Measurements from ENCODE around the gene BEND6.
"Not testable (repeated sequence)": the region's sequence is repeated elsewhere in the genome, so short reads cannot be mapped to it uniquely, and the experiment has no call there.

Gene BEND6

GRCh38 chr6:56984884-56985283 is 30.0 kb downstream of the BEND6 start:
- no peak overlapping the region for H3K27ac ChIP-seq (ENCODE audit: low read depth, low read length)
- no peaks in the 10 kb centered on the region for H3K9me3 ChIP-seq (ENCODE audit: control insufficient read depth, insufficient read depth, low read length)

GRCh38 chr6:56986611-56987010 is 31.7 kb downstream of the BEND6 start:
- Histone ChIP-seq H3K4me1 (ENCODE audit: control insufficient read depth, insufficient read depth, low read length) (no peaks in the 10 kb centered on the region), H3K9me3 (ENCODE audit: control insufficient read depth, insufficient read depth, low read length) (no peaks in the 10 kb centered on the region), H3K36me3 (ENCODE audit: control insufficient read depth, insufficient read depth, low read length) (no peaks in the 10 kb centered on the region), H3K27ac (ENCODE audit: low read depth, low read length) (no peak overlapping the region), H3K4me3 (ENCODE audit: low read depth, low read length) (no peak overlapping the region), H3K27me3 (ENCODE audit: control insufficient read depth, insufficient read depth, low read length) (no peaks in the 10 kb centered on the region), H3K9ac (ENCODE audit: low read depth, low read length) (no peak overlapping the region)

More at GRCh38 chr6:56984884-56985283, 30.0 kb downstream of the BEND6 start:
- Histone ChIP-seq H3K4me3 (ENCODE audit: low read depth, low read length) (no peak overlapping the region), H3K4me1 (ENCODE audit: control insufficient read depth, insufficient read depth, low read length) (no peaks in the 10 kb centered on the region), H3K9ac (ENCODE audit: low read depth, low read length) (no peak overlapping the region), H3K27me3 (ENCODE audit: control insufficient read depth, insufficient read depth, low read length) (no peaks in the 10 kb centered on the region), H3K36me3 (ENCODE audit: control insufficient read depth, insufficient read depth, low read length) (no peaks in the 10 kb centered on the region)

GRCh38 chr6:56988145-56988544 is 33.2 kb downstream of the BEND6 start:
- no peak overlapping the region for H3K9ac ChIP-seq (ENCODE audit: low read depth, low read length)
- H3K4me3 ChIP-seq (ENCODE audit: low read depth, low read length): no peak overlapping the region
- no peaks in the 10 kb centered on the region for H3K36me3 ChIP-seq (ENCODE audit: control insufficient read depth, insufficient read depth, low read length)
- H3K27me3 ChIP-seq (ENCODE audit: control insufficient read depth, insufficient read depth, low read length): no peaks in the 10 kb centered on the region
- no peaks in the 10 kb centered on the region for H3K9me3 ChIP-seq (ENCODE audit: control insufficient read depth, insufficient read depth, low read length)
- no peaks in the 10 kb centered on the region for H3K4me1 ChIP-seq (ENCODE audit: control insufficient read depth, insufficient read depth, low read length)
- no peak overlapping the region for H3K27ac ChIP-seq (ENCODE audit: low read depth, low read length)

GRCh38 chr6:56992036-56992435 is 37.1 kb downstream of the BEND6 start:
- no peaks in the 10 kb centered on the region for H3K9me3 ChIP-seq (ENCODE audit: control insufficient read depth, insufficient read depth, low read length)
- no peaks in the 10 kb centered on the region for H3K27me3 ChIP-seq (ENCODE audit: control insufficient read depth, insufficient read depth, low read length)
- no peak overlapping the region for H3K27ac ChIP-seq (ENCODE audit: low read depth, low read length)
- no peaks in the 10 kb centered on the region for H3K4me1 ChIP-seq (ENCODE audit: control insufficient read depth, insufficient read depth, low read length)
- H3K36me3 ChIP-seq (ENCODE audit: control insufficient read depth, insufficient read depth, low read length): no peaks in the 10 kb centered on the region
- no peak overlapping the region for H3K9ac ChIP-seq (ENCODE audit: low read depth, low read length)
- H3K4me3 ChIP-seq (ENCODE audit: low read depth, low read length): no peak overlapping the region

GRCh38 chr6:56992703-56993102 is 37.8 kb downstream of the BEND6 start:
- H3K27me3 ChIP-seq (ENCODE audit: control insufficient read depth, insufficient read depth, low read length): no peaks in the 10 kb centered on the region
- H3K36me3 ChIP-seq (ENCODE audit: control insufficient read depth, insufficient read depth, low read length): no peaks in the 10 kb centered on the region
- no peak overlapping the region for H3K9ac ChIP-seq (ENCODE audit: low read depth, low read length)
- no peaks in the 10 kb centered on the region for H3K9me3 ChIP-seq (ENCODE audit: control insufficient read depth, insufficient read depth, low read length)
- no peak overlapping the region for H3K27ac ChIP-seq (ENCODE audit: low read depth, low read length)
- no peaks in the 10 kb centered on the region for H3K4me1 ChIP-seq (ENCODE audit: control insufficient read depth, insufficient read depth, low read length)
- H3K4me3 ChIP-seq (ENCODE audit: low read depth, low read length): no peak overlapping the region

GRCh38 chr6:56995347-56995902 is 40.5 kb downstream of the BEND6 start:
- no peaks in the 10 kb centered on the region for H3K36me3 ChIP-seq (ENCODE audit: control insufficient read depth, insufficient read depth, low read length)
- H3K27ac ChIP-seq (ENCODE audit: low read depth, low read length): no peak overlapping the region
- H3K4me3 ChIP-seq (ENCODE audit: low read depth, low read length): no peak overlapping the region
- H3K27me3 ChIP-seq (ENCODE audit: control insufficient read depth, insufficient read depth, low read length): no peaks in the 10 kb centered on the region
- H3K9ac ChIP-seq (ENCODE audit: low read depth, low read length): no peak overlapping the region
- H3K4me1 ChIP-seq (ENCODE audit: control insufficient read depth, insufficient read depth, low read length): no peaks in the 10 kb centered on the region
- peaks cover 9% of the 10 kb centered on the region for H3K9me3 ChIP-seq (ENCODE audit: control insufficient read depth, insufficient read depth, low read length)

GRCh38 chr6:56996401-56996800 is 41.5 kb downstream of the BEND6 start:
- no peak overlapping the region for H3K9ac ChIP-seq (ENCODE audit: low read depth, low read length)
- H3K4me3 ChIP-seq (ENCODE audit: low read depth, low read length): no peak overlapping the region
- H3K27me3 ChIP-seq (ENCODE audit: control insufficient read depth, insufficient read depth, low read length): no peaks in the 10 kb centered on the region
- H3K36me3 ChIP-seq (ENCODE audit: control insufficient read depth, insufficient read depth, low read length): no peaks in the 10 kb centered on the region
- H3K9me3 ChIP-seq (ENCODE audit: control insufficient read depth, insufficient read depth, low read length): peaks cover 9% of the 10 kb centered on the region
- no peak overlapping the region for H3K27ac ChIP-seq (ENCODE audit: low read depth, low read length)
- no peaks in the 10 kb centered on the region for H3K4me1 ChIP-seq (ENCODE audit: control insufficient read depth, insufficient read depth, low read length)

GRCh38 chr6:56999049-56999448 is 44.1 kb downstream of the BEND6 start:
- Histone ChIP-seq H3K4me3 (ENCODE audit: low read depth, low read length) (no peak overlapping the region), H3K27ac (ENCODE audit: low read depth, low read length) (no peak overlapping the region), H3K4me1 (ENCODE audit: control insufficient read depth, insufficient read depth, low read length) (no peaks in the 10 kb centered on the region), H3K36me3 (ENCODE audit: control insufficient read depth, insufficient read depth, low read length) (no peaks in the 10 kb centered on the region), H3K9ac (ENCODE audit: low read depth, low read length) (no peak overlapping the region), H3K9me3 (ENCODE audit: control insufficient read depth, insufficient read depth, low read length) (peaks cover 9% of the 10 kb centered on the region), H3K27me3 (ENCODE audit: control insufficient read depth, insufficient read depth, low read length) (no peaks in the 10 kb centered on the region)

GRCh38 chr6:56999748-57000147 is 44.8 kb downstream of the BEND6 start:
- not testable (repeated sequence) for H3K36me3 ChIP-seq (ENCODE audit: control insufficient read depth, insufficient read depth, low read length)

GRCh38 chr6:57002197-57002596 is 47.3 kb downstream of the BEND6 start:
- H3K9me3 ChIP-seq (ENCODE audit: control insufficient read depth, insufficient read depth, low read length): peaks cover 9% of the 10 kb centered on the region
- H3K27me3 ChIP-seq (ENCODE audit: control insufficient read depth, insufficient read depth, low read length): no peaks in the 10 kb centered on the region
- no peaks in the 10 kb centered on the region for H3K36me3 ChIP-seq (ENCODE audit: control insufficient read depth, insufficient read depth, low read length)
- no peaks in the 10 kb centered on the region for H3K4me1 ChIP-seq (ENCODE audit: control insufficient read depth, insufficient read depth, low read length)
- no peak overlapping the region for H3K4me3 ChIP-seq (ENCODE audit: low read depth, low read length)
- no peak overlapping the region for H3K27ac ChIP-seq (ENCODE audit: low read depth, low read length)
- no peak overlapping the region for H3K9ac ChIP-seq (ENCODE audit: low read depth, low read length)

More at GRCh38 chr6:56999748-57000147, 44.8 kb downstream of the BEND6 start:
- H3K4me1 ChIP-seq (ENCODE audit: control insufficient read depth, insufficient read depth, low read length); H3K4me3 ChIP-seq (ENCODE audit: low read depth, low read length); H3K9me3 ChIP-seq (ENCODE audit: control insufficient read depth, insufficient read depth, low read length); H3K27me3 ChIP-seq (ENCODE audit: control insufficient read depth, insufficient read depth, low read length); H3K9ac ChIP-seq (ENCODE audit: low read depth, low read length); H3K27ac ChIP-seq (ENCODE audit: low read depth, low read length): not testable (repeated sequence)

GRCh38 chr6:57004292-57004691 is 49.4 kb downstream of the BEND6 start:
- no peak overlapping the region for H3K9ac ChIP-seq (ENCODE audit: low read depth, low read length)
- no peaks in the 10 kb centered on the region for H3K27me3 ChIP-seq (ENCODE audit: control insufficient read depth, insufficient read depth, low read length)
- peaks cover 3% of the 10 kb centered on the region for H3K9me3 ChIP-seq (ENCODE audit: control insufficient read depth, insufficient read depth, low read length)
- H3K36me3 ChIP-seq (ENCODE audit: control insufficient read depth, insufficient read depth, low read length): no peaks in the 10 kb centered on the region
- H3K27ac ChIP-seq (ENCODE audit: low read depth, low read length): no peak overlapping the region
- no peaks in the 10 kb centered on the region for H3K4me1 ChIP-seq (ENCODE audit: control insufficient read depth, insufficient read depth, low read length)
- no peak overlapping the region for H3K4me3 ChIP-seq (ENCODE audit: low read depth, low read length)

- Histone ChIP-seq H3K27me3 (ENCODE audit: control insufficient read depth, insufficient read depth, low read length) (no peaks in the 10 kb centered on the region), H3K27ac (ENCODE audit: low read depth, low read length) (no peak overlapping the region), H3K9me3 (ENCODE audit: control insufficient read depth, insufficient read depth, low read length) (no peaks in the 10 kb centered on the region), H3K4me3 (ENCODE audit: low read depth, low read length) (no peak overlapping the region), H3K4me1 (ENCODE audit: control insufficient read depth, insufficient read depth, low read length) (no peaks in the 10 kb centered on the region), H3K9ac (ENCODE audit: low read depth, low read length) (no peak overlapping the region), H3K36me3 (ENCODE audit: control insufficient read depth, insufficient read depth, low read length) (no peaks in the 10 kb centered on the region)
These were observed 51.2 kb downstream of the BEND6 start for GRCh38 chr6:57006101-57006500.

All from HUES48 (cell line).